NCI-H226 (cell line): ENCODE measurements around the gene EFCAB14.
"Not testable (repeated sequence)": the region's sequence is repeated elsewhere in the genome, so short reads cannot be mapped to it uniquely, and the experiment has no call there.

ENCODE experiments used
- DNase-seq: peaks from one replicate; pipeline ENCODE4 v3.0.0-alpha.2; 2015

The EFCAB14 gene

DNA sequence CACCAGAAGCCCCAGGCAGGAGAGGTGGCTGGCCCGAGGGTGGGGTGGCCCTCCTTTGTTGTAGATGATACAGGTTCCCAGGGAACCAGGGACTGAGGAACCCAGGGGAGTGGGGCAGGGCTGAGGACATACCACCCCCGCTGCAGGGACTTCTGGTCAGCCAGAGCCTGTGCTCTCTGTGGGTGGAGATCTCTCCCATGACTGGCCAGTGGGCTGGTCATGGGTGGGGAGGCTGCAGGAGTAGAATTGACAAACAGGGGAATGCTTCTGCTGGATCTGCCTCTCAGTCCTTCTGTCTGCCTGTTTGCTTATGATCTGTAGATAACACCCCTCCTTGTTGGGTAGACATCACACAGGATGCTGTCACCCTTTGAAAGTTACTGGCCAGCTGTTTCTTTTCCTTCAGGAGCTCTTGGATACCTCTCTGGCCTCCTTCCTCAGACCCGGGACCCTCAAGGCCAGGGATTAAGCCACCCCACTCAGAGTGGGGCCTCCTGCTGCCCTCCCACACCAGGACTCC is 2.8 kb upstream of the EFCAB14 start:
- DNase-seq, result no peak

DNA sequence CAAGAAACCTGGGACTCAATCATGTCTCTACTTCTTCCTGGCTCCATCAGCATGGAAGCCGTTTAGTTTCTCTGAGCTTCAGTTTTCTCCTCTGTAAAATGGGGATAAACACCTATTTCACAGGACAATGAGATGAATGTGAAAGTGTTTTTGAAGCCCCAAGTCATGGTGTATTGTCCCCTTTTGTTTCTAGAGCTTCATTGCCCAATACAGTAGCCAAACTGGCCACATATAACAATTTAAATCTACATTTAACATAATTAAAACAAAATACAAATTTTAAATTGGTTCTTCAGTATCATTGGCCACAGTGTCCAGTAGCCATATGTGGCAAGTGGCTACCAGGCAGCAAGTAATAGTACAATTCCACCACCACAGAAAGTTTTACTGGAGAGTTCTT is 2.3 kb upstream of the EFCAB14 start:
- no peak for DNase-seq

DNA sequence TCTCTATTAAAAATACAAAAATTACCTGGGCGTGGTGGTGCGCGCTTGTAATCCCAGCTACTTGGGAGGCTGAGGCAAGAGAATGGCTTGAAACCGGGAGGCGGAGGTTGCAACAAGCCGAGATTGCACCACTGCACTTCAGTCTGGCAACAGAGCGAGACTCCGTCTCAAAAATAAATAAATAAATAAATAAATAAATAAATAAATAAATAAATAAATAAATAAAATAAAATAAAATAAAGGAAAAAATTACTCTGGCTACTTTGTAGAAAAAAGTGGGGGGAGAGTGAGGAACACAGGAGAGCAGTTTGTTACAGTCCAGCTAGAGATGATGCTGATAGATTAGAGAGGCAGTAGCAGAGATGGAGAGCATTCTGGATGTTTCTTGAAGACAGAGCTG is 1.4 kb upstream of the EFCAB14 start:
- DNase-seq, result not testable (repeated sequence)

DNA sequence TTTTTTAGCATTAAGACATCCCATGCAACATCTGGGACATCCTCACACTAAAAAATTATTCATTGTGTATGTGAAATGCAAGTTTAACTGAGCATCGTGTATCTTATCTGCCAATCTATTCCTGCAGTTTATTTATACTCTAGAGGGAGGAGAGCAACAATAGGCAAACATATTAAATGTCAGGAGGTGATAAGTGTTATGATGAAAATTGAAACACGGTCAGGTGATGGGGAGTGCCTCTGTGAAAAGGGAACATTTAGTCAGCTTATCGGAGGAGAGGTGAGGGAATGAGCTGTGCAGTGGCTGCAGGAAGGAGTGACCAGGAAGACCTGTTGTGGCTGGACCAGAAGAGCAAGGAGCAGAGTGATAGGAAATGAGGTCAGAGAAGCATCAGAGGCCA is 775 bp upstream of the EFCAB14 start:
- no peak for DNase-seq

DNA sequence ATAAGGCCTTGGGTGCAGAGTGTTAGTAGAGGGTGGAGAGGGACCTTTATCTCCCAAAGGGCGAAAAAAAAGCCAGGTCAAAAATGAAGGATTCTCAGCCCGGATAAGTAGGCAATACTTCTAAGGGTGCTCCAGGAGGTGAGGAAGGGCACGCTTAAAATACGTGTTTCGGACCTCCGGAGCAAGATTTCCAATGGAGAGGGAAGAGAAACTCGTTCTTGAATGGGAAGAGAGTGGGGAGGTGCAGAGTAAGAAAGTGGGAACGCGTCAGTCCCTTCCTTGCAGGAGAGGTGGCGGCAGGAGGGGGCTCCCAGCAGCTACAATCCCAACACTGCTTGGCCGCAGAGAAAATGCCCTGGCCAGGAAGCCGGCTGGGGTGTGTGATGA is 581 bp downstream of the EFCAB14 start:
- no peak for DNase-seq

DNA sequence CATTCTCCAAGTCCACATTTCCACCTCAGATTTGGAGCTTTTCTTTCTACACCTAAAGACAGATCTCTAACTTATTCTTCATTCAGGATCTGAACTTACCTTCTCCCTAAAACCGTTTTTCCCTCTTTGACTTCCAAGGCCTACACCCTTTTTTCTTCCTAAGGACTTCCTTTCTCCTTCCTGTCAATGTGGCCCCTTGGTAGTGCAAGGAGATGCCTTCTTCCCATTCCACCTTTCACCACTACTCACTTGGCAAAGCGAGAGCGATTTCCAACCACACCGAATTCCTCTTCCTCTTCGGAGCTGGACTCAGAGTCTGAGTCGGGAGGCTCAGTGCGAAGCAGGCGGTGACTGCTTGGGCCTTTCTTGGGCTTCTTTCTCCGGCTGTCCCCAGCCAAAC is 1.3 kb downstream of the EFCAB14 start:
- no peak for DNase-seq

DNA sequence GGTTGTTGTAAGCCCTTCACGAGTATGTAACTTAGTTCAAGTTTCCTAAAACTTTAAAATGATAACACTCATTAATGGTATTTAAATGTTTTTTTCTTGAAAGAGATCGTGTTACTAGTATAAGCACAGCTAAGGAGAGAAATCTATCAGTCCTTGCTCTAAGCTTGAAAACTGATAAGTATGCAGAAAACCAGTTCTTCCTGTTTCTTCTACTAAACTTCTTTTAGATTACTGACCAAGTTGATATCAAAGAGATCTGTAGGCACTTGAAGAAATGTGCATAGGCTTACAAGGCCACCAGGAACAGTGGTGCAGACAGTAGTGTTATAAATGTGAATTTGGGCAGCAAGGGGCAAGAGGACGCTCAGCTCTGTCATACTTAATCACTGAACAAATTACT is 3.9 kb downstream of the EFCAB14 start:
- no peak for DNase-seq

DNA sequence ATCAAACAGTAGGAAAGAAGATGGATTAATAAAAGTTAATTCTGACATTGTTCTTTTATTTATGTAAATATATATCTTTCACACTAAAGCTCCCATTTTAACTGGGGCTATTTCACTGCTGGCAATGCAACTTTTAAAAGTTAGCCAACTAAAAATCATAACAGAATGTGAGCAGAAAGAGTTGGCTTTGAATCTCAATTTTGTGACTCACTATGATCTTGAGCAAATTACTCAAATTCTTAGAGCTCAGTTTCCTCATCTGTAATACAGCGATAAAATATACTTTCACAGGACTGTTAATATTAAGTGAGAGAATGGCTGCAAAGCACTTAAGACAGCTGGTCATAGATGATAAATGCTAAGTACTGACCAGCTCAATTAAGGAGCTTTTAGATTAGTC is 10.8 kb downstream of the EFCAB14 start:
- no peak for DNase-seq

DNA sequence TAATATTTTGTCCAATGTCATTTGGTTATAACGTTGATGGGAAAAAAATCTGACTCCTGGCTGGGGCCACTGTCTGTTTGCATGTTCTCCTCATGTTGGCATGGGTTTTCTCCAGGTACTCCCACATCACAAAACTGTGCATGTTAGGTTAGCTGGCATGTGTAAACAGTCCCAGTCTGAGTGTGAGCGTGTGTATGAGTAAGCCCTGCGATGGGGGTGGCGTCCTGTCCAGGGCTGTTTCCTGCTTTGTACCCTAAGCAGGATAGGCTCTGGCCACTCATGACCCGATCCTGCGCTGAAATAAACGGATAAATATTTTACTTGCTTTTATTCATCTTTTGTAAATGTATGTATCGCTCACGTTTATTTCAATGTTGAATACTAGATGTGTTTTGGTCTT is 13.5 kb downstream of the EFCAB14 start:
- DNase-seq, result no peak

DNA sequence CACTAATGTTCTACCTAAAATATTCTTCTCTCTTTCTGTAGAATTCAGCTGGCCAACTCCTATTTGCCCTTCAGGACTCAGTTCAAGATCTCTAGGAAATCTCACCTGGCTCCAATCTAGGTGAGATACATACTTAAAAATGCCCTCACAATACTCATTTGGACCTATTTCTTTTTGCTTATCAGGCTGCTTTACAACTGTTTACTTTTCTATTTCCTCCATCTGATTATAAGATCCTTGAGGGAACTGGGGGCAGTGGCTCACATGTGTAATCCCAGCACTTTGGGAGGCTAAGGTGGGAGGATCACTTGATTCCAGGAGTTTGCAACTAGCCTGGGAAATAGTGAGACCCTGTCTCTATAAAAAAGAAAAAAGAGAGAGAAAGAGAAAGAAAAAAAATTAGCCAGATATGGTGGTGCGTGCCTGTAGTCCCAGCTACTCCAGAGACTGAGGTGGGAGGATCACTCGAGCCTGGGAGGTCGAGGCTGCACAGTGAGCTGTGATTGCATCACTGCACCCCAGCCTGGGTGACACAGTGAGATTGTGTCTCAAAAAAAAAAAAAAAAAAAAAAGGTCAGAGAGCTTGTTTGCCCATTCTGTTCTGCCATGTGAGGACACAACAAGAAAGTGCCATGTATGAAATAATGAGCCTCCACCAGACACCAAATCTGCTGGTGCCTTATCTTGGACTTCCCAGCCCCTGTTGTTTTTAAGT is 14.8 kb downstream of the EFCAB14 start:
- no peak for DNase-seq

DNA sequence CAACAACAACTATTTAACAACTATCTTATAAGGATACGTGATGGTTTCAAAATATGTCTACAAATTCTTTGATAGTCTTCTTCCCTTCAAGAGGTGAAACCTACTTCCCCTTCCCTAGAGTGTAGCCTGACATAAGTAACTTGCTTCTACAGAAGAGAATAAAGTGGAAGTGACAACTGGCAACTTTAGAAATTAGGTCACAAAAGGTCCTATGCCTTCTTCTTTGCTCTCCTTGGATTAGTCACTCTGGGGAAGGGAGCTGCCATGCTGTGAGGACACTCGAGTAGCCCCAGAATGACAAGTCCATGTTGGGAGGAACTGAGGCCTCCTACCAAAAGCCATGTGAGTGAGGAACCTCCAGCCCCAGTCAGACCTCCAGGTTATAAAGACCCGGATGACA is 19.2 kb downstream of the EFCAB14 start:
- DNase-seq, result no peak

DNA sequence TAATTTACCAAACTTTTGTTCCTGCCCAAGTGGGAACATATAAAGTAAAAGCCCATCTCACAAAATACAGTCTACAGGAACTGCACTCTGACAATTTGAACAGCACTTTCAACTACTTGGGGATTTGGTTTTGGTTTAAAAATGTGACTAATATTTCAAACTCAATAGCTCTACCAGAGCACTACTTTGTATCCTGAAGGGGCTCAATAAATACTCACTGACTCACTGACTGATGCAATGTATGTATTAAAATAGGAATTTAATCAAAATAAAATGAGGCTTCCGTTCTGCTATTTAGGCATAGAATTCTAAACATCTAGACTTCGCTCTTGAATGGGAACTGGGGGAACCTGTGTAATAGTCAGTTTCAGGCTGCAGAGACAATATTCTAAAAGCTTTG is 21.9 kb downstream of the EFCAB14 start:
- DNase-seq, result no peak

DNA sequence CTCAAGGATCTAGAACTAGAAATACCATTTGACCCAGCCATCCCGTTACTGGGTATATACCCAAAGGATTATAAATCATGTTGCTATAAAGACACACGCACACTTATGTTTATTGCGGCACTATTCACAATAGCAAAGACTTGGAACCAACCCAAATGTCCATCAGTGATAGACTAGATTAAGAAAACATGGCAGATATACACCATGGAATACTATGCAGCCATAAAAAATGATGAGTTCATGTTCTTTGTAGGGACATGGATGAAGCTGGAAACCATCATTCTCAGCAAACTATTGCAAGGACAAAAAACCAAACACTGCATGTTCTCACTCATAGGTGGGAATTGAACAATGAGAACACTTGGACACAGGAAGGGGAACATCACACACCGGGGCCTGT is 24.2 kb downstream of the EFCAB14 start:
- not testable (repeated sequence) for DNase-seq

DNA sequence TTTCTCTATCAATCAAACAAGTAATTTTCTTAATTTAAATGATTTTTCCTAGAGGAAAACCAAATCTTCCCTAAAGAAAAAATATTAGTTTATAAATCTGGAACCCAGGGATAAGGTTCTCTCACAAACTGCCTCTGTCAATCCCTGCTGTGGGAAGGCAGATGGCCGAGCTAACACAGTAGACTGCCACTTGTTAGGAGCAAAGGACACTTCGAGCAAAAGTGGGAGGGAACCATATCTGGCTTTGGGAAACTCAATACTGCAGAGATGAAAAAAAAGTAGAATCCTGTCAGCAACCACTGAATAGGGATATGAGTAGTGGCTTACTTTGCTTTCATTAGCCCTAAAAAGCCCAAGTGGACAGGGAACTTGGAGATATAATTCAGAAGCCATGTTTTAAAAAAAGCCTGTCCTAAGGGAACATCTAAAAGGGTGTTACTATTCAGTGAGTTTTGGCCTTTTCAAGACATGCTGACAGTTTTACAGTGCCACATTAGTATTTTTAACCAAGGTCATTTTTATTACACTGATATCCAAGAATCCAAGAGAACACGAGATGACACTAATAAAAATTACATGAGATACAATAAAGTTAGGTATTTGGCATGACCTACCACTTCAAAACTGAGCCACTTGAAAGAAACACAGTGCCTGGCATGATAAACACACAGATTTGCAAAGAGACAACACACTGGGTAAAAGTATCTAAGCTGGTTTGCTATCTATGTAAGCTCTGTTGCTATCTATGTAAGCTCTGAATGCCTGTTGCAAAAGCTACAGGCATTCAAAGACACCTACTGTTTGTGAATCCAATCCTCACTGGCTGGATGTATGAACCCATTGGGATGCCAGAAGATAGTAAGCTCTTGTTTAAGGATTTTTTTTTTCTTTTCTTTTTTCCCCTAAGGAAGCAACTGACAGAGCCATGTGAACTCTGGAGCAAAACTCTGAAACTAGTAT is 25.8 kb downstream of the EFCAB14 start:
- no peak for DNase-seq

DNA sequence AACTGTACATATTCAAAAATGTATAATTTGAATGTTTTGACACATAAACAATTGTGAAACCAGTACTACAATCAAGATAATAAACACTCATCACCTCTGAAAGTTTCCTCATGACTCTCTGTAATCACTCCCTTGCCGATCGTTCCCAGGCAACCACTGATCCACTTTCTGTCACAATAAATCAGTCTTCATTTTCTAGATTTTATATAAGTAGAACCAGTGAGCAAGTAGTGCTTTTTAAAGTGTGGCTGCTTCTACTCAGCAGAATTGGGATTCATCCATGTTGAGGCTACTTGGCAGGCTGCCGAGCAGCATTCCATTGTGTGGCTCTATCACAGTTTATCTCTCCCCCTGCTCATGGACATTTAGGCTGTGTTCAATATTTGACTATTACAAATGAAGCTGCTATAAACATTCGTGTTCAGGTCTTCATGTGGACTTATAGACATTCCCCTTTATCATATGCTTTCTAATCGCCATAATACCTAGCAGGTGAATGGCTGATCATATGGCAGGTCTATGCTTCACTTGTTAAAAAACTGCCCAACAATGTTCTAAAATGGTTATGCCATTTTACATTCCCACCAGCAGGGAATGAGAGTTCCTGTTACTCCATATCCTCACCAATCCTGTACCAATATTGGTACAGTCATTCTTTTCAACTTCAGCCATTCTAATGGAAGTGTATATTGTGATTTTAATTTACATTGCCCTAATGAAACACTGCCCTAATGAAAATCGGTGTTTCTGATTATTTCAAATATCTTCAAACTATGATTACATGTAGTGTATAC is 26.7 kb downstream of the EFCAB14 start:
- peak; percentile 36 for DNase-seq

DNA sequence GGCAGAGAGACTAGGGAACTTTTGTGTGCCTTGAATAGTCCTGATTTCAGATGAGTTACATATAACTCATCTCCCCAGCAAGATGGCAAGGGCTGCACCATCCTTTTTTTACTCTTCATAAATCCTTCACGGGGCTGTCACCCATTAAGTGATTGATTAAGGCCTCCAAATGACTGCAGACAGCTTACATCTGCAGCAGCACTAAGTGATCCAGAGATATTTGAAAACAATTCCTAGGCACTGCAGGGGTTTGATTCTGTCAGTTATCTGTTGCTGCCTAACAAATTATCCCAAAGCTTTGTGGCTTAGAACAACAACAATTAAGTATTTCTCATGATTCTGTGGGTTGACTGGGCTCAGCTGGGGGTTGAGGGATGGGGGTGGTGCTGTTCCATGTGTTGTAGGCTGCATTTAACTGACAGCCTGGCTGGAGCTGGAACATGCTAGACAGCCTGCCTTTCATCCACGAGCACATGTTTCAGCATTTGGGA is 27.9 kb downstream of the EFCAB14 start:
- DNase-seq, result no peak

DNA sequence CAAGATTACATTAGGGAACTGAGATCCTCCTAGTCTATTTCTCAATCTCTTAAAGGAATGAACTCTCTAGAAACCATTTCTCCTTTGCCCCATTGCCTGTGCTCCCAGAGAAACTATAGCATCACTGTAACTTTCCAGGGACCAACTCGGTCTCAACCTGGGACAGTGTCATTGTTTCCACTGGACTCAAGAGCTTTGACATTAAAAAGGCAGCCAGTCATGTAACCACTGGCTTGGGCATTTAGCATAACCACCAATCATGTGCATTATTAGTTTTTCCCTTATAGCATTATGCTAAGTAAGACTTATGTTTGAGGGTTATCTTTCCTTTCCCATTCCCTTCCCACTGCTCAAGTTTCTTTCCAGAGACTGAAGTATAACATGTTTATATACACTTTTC is 29.0 kb downstream of the EFCAB14 start:
- DNase-seq, result no peak

DNA sequence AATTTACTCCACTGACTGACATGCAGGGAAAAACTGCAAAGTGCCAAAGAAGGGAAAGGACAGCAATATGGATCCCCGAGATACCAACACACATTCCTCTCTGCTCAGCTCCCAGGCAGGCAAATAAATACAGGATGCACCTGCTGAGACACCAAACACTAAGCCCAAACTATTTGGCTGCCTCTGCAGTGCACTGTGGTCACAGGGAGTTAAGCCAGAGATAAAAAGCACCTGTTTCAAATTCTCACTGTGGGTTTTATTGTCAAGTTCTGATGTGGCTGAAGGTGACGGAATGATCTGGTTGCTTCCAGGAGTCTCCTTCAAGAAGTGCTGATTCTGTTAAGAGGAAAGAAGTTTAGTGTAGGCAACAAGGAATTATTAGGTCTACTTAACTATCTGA is 29.6 kb downstream of the EFCAB14 start:
- DNase-seq, result no peak

DNA sequence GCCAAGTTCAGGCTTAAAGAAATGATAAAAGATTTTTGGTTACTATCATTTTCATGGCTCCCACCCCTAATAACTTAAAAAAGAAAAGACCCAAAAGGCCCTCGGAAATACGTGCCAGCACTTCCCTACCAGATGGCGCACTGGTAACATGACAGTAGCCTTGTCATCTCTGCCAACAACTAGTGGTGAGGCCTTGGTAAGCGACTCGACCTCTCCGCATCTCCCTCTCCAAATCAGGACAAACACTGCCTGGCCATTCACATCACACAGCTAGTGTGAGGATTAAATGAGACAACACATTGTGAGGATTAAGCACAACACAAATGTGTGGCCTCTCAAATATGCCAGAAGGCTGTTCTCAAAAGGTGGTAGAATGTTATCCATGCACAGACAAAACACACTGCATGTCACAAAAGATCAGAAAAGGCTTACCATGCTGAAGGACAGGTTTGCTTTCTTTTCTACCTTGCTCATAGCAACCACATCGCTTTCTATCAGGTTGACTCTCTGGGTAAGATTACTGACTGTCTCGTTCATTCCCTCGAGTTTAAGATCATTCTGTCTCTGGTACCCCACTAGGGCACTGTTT is 30.9 kb downstream of the EFCAB14 start:
- no peak for DNase-seq

DNA sequence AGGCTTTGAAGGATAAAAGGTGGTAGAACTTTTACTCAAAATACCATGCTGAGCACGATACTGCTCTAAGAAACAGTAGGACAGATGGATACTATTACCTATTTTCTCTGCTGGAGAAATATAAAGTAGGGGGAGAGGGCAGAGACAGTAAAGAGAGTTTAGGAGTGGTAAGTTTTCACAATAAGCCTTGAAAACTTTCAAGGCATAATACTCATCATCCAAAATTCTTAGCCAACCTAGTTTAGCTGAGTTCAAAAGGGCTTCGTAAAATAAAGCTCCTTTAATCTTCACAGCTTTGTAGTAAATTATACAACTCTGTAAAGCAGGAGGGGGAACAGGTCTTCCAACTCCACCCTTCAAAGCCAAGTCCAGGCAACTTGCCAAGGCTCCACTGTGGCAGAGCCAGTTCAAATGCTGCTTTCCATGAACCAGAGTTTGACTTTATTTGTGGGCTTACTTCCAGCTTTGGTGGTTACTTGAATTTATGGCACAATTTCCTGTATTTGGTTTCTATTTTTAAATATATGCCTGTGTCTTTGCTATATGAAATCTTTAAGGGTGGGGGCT is 31.7 kb downstream of the EFCAB14 start:
- no peak for DNase-seq

DNA sequence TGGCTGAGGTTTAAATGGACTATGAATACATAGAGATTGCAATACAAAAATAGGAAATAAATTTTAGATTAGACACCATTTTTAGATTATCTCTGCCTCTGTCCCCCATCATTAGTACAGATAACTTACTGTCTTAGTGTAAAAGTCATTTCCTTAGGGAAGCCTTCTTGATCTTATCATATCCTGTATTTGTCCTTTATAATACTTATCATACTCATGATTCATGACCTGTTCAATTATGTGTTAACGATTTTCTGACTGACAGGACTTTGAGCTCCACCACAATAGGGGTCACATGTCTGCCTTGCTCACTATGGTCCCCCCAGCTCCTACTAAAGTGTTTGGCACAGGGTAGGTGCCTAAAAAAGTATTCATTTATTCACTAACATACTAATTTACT is 32.7 kb downstream of the EFCAB14 start:
- DNase-seq, result no peak

DNA sequence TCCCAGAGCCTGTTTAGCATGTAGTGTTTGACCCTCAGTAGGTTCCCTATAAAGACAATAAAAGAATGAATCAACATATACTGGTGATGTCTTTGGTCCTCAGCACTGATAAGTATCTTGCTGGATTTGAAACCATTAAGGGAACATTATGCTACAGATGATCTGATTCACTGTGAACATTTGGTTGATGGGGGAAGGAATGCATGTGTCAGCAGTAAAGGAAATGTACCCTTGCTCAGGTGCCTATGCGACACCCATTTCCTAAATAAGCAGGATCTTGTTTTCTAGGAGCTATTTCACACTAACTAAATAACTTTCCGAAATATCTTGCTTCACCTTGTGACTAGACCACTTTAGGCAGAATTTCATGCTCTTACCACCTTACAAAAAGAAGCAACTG is 34.2 kb downstream of the EFCAB14 start:
- no peak for DNase-seq
